Liver (tissue), 9 donors: ENCODE measurements around the gene GMDS. TPM values are rescaled to one million over a fixed set of nuclear protein-coding genes. Genes with fewer than 3 reads are reported as not detected.

ENCODE experiments used
- DNase-seq: peaks from one replicate; pipeline ENCODE4 v3.0.0-alpha.2; 2017; ENCODE audit warnings: low spot score
- H3K27ac ChIP-seq, 2 donors: one replicate each; pipeline ENCODE4 v1.7.0; 2013; ENCODE audit warnings: inconsistent platforms in 2 of 2, low read length in 2 of 2, control low read depth in 1 of 2, low read depth in 1 of 2, mild to moderate bottlenecking in 1 of 2
- H3K27me3 ChIP-seq, 4 donors: one replicate each; pipeline versions ENCODE4 v1.6.1 to v1.7.0; 2013; ENCODE audit warnings: low read length in 3 of 4, inconsistent platforms in 1 of 4, mild to moderate bottlenecking in 1 of 4, moderate library complexity in 1 of 4; ENCODE audit not compliant: control insufficient read depth in 4 of 4, insufficient read depth in 4 of 4
- H3K36me3 ChIP-seq, 4 donors: one replicate each; pipeline versions ENCODE4 v1.6.1 to v1.7.0; 2013; ENCODE audit warnings: low read length in 3 of 4, mild to moderate bottlenecking in 3 of 4, low read depth in 1 of 4, moderate library complexity in 1 of 4; ENCODE audit not compliant: control insufficient read depth in 4 of 4, insufficient read depth in 3 of 4
- H3K4me1 ChIP-seq, 4 donors: one replicate each; pipeline versions ENCODE4 v1.6.1 to v1.7.0; 2013; ENCODE audit warnings: low read length in 3 of 4, mild to moderate bottlenecking in 3 of 4, moderate library complexity in 1 of 4; ENCODE audit not compliant: control insufficient read depth in 4 of 4, insufficient read depth in 4 of 4
- H3K4me3 ChIP-seq, 3 donors: one replicate each; pipeline versions ENCODE4 v1.6.1 to v1.7.0; 2013; ENCODE audit warnings: low read length in 3 of 3, control low read depth in 1 of 3, low read depth in 1 of 3, mild to moderate bottlenecking in 1 of 3
- H3K9ac ChIP-seq, 2 donors: one replicate each; pipeline ENCODE4 v1.7.0; 2013; ENCODE audit warnings: low read length in 2 of 2, mild to moderate bottlenecking in 2 of 2, moderate library complexity in 2 of 2, control low read depth in 1 of 2, low read depth in 1 of 2
- H3K9me3 ChIP-seq, 4 donors: one replicate each; pipeline versions ENCODE4 v1.6.1 to v1.7.0; 2013; ENCODE audit warnings: low read length in 3 of 4; ENCODE audit not compliant: control insufficient read depth in 4 of 4
- EGR1 ChIP-seq, 2 donors: IDR thresholded peaks; 2 replicates each; pipeline ENCODE4 v1.6.1; 2016 to 2018; ENCODE audit warnings: antibody characterized with exemption in 2 of 2, low read depth in 2 of 2
- FOXA1 ChIP-seq: IDR thresholded peaks from 2 replicates; pipeline ENCODE4 v1.6.1; 2016; ENCODE audit warnings: antibody characterized with exemption
- FOXA2 ChIP-seq: IDR thresholded peaks from 2 replicates; pipeline ENCODE4 v1.6.1; 2016; ENCODE audit warnings: antibody characterized with exemption
- GABPA ChIP-seq, 2 donors: IDR thresholded peaks in 1 of 2; conservative IDR thresholded peaks in 1 of 2; 2 replicates each; pipeline ENCODE4 v1.6.1; 2016; ENCODE audit warnings: antibody characterized with exemption in 2 of 2, mild to moderate bottlenecking in 1 of 2, moderate library complexity in 1 of 2
- HNF4A ChIP-seq, 2 donors: conservative IDR thresholded peaks; 2 replicates each; pipeline ENCODE4 v1.6.1; 2016; ENCODE audit warnings: antibody characterized with exemption in 2 of 2, mild to moderate bottlenecking in 2 of 2
- HNF4G ChIP-seq: IDR thresholded peaks from 2 replicates; pipeline ENCODE4 v1.6.1; 2016; ENCODE audit warnings: antibody characterized with exemption
- JUND ChIP-seq, 2 donors: IDR thresholded peaks; 2 replicates each; pipeline ENCODE4 v1.6.1; 2016; ENCODE audit warnings: antibody characterized with exemption in 2 of 2
- NR2F2 ChIP-seq: IDR thresholded peaks from 2 replicates; pipeline ENCODE4 v1.6.1; 2016; ENCODE audit warnings: antibody characterized with exemption
- RAD21 ChIP-seq, 2 donors: IDR thresholded peaks; 2 replicates each; pipeline ENCODE4 v1.6.1; 2016; ENCODE audit warnings: antibody characterized with exemption in 2 of 2, mild to moderate bottlenecking in 2 of 2
- RXRA ChIP-seq, 2 donors: IDR thresholded peaks; 2 replicates each; pipeline ENCODE4 v1.6.1; 2017 to 2018; ENCODE audit warnings: antibody characterized with exemption in 2 of 2, mild to moderate bottlenecking in 1 of 2
- SP1 ChIP-seq: IDR thresholded peaks from 2 replicates; pipeline ENCODE4 v1.6.1; 2018; ENCODE audit warnings: antibody characterized with exemption, mild to moderate bottlenecking
- TAF1 ChIP-seq: conservative IDR thresholded peaks from 2 replicates; pipeline ENCODE4 v1.6.1; 2016; ENCODE audit warnings: antibody characterized with exemption, mild to moderate bottlenecking
- YY1 ChIP-seq: IDR thresholded peaks from 2 replicates; pipeline ENCODE4 v1.6.1; 2016; ENCODE audit warnings: antibody characterized with exemption, mild to moderate bottlenecking
- WGBS: extraction: QIAGEN DNeasy Blood & Tissue Kit; methylation state at CpG from one replicate; pipeline ENCODE4 v1.1.7; 2013; 5-methylcytosine and 5-hydroxymethylcytosine counted together
- polyA plus RNA-seq, 2 donors: library from polyadenylated mRNA; stranded (reverse) in 1 of 2; unstranded in 1 of 2; fragments of 200-250 nt in 1 of 2; fragments of >200 nt in 1 of 2; fragmentation: Nextera tagmentation in 1 of 2; extraction: Ambion mirVana in 1 of 2; gene quantifications; one replicate each; pipeline versions ENCODE4 v1.2.1 to v1.2.3, GENCODE V29; 2013 to 2015
- total RNA-seq, 2 donors: library from RNA; depleted of rRNA; stranded (reverse); fragments of >200 nt; gene quantifications; one replicate each; pipeline ENCODE4 v1.2.3, GENCODE V29; 2014
- TF ChIP-seq, protein P1 (sequence below): IDR thresholded peaks from 2 replicates; pipeline ENCODE4 v1.6.1; 2016; ENCODE audit warnings: antibody characterized with exemption, mild to moderate bottlenecking
- TF ChIP-seq, protein P2 (sequence below): IDR thresholded peaks from 2 replicates; pipeline ENCODE4 v1.6.1; 2016; ENCODE audit warnings: antibody characterized with exemption
- TF ChIP-seq, protein P3 (sequence below): IDR thresholded peaks from 2 replicates; pipeline ENCODE4 v1.6.1; 2016; ENCODE audit warnings: antibody characterized with exemption
- TF ChIP-seq, protein P4 (sequence below): fragments of 150-350 bp; IDR thresholded peaks from 2 replicates; pipeline ENCODE4 v1.5.1; 2017; ENCODE audit warnings: improper control_type of control experiment, low read depth, low read length; ENCODE audit not compliant: missing input control
- TF ChIP-seq, protein P5 (sequence below): IDR thresholded peaks from 2 replicates; pipeline ENCODE4 v1.6.1; 2016; ENCODE audit warnings: antibody characterized with exemption
- donor health status: healthy.
- donor health status: healthy.
- donor health status: healthy.
- donor health status: healthy.
- donor health status: healthy.

The GMDS gene
- total and polyA plus RNA-seq, 4 donors, result 3.5 to 15.6 (median 13.0) TPM

DNA sequence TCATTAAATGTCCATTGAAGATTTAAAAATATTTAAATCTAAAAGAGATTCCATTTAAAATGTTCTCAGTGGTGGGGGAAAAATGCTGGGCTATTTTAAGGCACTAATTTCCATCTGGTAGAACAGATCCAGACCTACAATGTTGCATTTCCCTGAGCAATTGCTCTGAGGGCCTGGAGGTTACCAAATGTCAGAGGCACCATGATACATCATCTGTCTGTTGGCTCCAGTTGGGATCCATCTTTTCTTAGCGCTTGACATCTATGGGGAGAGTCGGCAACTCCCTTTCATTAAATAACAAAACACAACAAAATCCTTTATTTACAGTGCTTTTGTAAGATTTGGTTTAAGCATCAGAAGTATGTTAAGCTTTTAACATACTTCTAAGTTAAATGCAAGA, 411.2 kb downstream of the GMDS start (continued):
- TF ChIP-seq, protein P1, sequence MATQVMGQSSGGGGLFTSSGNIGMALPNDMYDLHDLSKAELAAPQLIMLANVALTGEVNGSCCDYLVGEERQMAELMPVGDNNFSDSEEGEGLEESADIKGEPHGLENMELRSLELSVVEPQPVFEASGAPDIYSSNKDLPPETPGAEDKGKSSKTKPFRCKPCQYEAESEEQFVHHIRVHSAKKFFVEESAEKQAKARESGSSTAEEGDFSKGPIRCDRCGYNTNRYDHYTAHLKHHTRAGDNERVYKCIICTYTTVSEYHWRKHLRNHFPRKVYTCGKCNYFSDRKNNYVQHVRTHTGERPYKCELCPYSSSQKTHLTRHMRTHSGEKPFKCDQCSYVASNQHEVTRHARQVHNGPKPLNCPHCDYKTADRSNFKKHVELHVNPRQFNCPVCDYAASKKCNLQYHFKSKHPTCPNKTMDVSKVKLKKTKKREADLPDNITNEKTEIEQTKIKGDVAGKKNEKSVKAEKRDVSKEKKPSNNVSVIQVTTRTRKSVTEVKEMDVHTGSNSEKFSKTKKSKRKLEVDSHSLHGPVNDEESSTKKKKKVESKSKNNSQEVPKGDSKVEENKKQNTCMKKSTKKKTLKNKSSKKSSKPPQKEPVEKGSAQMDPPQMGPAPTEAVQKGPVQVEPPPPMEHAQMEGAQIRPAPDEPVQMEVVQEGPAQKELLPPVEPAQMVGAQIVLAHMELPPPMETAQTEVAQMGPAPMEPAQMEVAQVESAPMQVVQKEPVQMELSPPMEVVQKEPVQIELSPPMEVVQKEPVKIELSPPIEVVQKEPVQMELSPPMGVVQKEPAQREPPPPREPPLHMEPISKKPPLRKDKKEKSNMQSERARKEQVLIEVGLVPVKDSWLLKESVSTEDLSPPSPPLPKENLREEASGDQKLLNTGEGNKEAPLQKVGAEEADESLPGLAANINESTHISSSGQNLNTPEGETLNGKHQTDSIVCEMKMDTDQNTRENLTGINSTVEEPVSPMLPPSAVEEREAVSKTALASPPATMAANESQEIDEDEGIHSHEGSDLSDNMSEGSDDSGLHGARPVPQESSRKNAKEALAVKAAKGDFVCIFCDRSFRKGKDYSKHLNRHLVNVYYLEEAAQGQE, result no peak

DNA sequence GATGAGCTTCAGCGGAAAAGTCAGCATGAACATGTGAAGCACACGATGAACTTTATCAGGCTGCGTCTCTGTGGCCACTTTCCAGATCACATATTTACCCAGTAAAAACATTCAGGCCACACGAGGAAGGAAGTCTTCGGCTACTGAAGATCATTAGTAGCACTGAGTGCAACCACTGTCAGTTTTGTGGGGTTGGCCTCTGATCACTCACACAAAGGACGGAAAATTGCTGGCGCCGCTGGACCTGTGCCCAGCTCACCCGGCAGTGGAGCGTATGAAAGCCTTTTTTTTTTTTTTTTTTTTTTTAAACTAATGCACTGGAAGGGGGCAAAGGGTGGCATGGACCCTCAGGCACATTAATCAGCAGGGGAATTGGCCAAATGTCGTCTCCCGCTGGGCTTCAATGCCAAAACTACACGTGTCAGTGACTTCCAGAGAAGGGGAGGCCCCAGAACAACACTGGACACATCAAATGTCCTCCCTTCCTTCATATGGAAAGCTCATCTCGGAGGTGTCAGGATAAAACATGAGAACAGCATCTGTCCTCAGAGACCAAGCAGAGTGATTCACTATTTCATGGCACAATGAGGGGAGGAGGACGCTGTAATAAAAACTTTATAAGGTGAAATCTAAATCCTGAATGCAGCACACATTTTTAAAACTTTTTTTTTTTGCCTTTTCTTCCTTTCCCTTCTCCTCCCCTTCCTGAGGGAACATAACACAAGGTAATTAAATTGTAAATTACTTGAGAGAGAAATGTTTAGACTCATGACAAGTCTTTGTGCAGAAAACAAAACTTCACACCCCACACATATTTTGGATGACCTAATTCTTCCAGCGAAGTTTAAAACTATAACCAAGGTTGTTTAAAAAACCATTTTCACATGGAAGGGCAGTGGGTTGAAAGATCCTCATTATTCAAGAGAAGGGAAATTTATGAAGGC, 412.3 kb downstream of the GMDS start:
- H3K27ac ChIP-seq, result peak overlapping the region; percentile 69 to 80
- peaks cover 0 to 14% (median 6%) of the 10 kb centered on the region in 4 donors for H3K4me1 ChIP-seq
- peaks cover 0 to 4% (median 2%) of the 10 kb centered on the region in 4 donors for H3K9me3 ChIP-seq
- H3K27me3 ChIP-seq, result no peaks in the 10 kb centered on the region
- H3K36me3 ChIP-seq, result no peaks in the 10 kb centered on the region
- H3K9ac ChIP-seq, result peak overlapping the region; percentile 24 to 57
- TF ChIP-seq JUND (IDR thresholded peaks at IDR 0.05) (peak; percentile 76 to 77), HNF4G (peak; percentile 49), HNF4A (conservative IDR thresholded peaks at IDR 0.05) (peak; percentile 82 to 83), FOXA1 (peak; percentile 99), TAF1 (peak; percentile 57), RAD21 (IDR thresholded peaks at IDR 0.05) (peak; percentile 68 to 71), EGR1 (IDR thresholded peaks at IDR 0.05; ENCODE audit: low read depth in 2 of 2) (peak; percentile 63 to 91), FOXA2 (peak; percentile 99), SP1 (peak; percentile 93), NR2F2 (peak; percentile 82), GABPA (IDR thresholded peaks at IDR 0.05 in 1 of 2, conservative IDR thresholded peaks at IDR 0.05 in 1 of 2) (peak in 1 of 2 donors; percentile 48), RXRA (IDR thresholded peaks at IDR 0.05) (peak; percentile 85 to 92), YY1 (peak; percentile 79)
- TF ChIP-seq, protein P2, sequence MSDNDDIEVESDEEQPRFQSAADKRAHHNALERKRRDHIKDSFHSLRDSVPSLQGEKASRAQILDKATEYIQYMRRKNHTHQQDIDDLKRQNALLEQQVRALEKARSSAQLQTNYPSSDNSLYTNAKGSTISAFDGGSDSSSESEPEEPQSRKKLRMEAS, result peak; percentile 94
- TF ChIP-seq, protein P1, result peak; percentile 79
- TF ChIP-seq, protein P3, sequence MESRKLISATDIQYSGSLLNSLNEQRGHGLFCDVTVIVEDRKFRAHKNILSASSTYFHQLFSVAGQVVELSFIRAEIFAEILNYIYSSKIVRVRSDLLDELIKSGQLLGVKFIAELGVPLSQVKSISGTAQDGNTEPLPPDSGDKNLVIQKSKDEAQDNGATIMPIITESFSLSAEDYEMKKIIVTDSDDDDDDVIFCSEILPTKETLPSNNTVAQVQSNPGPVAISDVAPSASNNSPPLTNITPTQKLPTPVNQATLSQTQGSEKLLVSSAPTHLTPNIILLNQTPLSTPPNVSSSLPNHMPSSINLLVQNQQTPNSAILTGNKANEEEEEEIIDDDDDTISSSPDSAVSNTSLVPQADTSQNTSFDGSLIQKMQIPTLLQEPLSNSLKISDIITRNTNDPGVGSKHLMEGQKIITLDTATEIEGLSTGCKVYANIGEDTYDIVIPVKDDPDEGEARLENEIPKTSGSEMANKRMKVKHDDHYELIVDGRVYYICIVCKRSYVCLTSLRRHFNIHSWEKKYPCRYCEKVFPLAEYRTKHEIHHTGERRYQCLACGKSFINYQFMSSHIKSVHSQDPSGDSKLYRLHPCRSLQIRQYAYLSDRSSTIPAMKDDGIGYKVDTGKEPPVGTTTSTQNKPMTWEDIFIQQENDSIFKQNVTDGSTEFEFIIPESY, result peak; percentile 89
- TF ChIP-seq, protein P4, sequence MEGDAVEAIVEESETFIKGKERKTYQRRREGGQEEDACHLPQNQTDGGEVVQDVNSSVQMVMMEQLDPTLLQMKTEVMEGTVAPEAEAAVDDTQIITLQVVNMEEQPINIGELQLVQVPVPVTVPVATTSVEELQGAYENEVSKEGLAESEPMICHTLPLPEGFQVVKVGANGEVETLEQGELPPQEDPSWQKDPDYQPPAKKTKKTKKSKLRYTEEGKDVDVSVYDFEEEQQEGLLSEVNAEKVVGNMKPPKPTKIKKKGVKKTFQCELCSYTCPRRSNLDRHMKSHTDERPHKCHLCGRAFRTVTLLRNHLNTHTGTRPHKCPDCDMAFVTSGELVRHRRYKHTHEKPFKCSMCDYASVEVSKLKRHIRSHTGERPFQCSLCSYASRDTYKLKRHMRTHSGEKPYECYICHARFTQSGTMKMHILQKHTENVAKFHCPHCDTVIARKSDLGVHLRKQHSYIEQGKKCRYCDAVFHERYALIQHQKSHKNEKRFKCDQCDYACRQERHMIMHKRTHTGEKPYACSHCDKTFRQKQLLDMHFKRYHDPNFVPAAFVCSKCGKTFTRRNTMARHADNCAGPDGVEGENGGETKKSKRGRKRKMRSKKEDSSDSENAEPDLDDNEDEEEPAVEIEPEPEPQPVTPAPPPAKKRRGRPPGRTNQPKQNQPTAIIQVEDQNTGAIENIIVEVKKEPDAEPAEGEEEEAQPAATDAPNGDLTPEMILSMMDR, result no peak
- TF ChIP-seq, protein P5, sequence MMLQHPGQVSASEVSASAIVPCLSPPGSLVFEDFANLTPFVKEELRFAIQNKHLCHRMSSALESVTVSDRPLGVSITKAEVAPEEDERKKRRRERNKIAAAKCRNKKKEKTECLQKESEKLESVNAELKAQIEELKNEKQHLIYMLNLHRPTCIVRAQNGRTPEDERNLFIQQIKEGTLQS, result peak; percentile 27
- WGBS, result 21% methylated on average over 16 of the region's 16 CpGs
- peak; percentile 55 for DNase-seq
- H3K4me3 ChIP-seq, result peak overlapping the region in 1 of 3 donors; percentile 13
